CD14-positive monocyte (primary cell): ENCODE data around the gene SLC25A15. TPM values are rescaled to one million over a fixed set of nuclear protein-coding genes. Genes with fewer than 3 reads are reported as not detected.

Experiments
- DNase-seq, 3 donors: peaks; one replicate each; pipeline ENCODE4 v3.0.0-alpha.2; 2011 to 2022
- H2AFZ ChIP-seq: 2 replicates; pipeline ENCODE4 v1.6.0; 2012; ENCODE audit warnings: mild to moderate bottlenecking, low read depth, low read length, inconsistent platforms; ENCODE audit not compliant: insufficient read depth, poor library complexity, severe bottlenecking
- H3K27ac ChIP-seq, 2 donors: 1 replicate in 1 of 2; 2 replicates in 1 of 2; pipeline ENCODE4 v1.5.1; 2012 to 2013; ENCODE audit warnings: low read length in 2 of 2, control low read depth in 1 of 2, inconsistent platforms in 1 of 2, low read depth in 1 of 2, mild to moderate bottlenecking in 1 of 2
- H3K27me3 ChIP-seq, 2 donors: one replicate each; pipeline versions ENCODE4 v1.6.0 to v1.6.1; 2011 to 2013; ENCODE audit warnings: low read length in 2 of 2; ENCODE audit not compliant: control insufficient read depth in 2 of 2, insufficient read depth in 2 of 2
- H3K36me3 ChIP-seq, 2 donors: replicated peaks in 1 of 2; 1 replicate in 1 of 2; 2 replicates in 1 of 2; pipeline versions ENCODE4 v1.5.1 to v1.6.1; 2012 to 2013; ENCODE audit warnings: low read length in 2 of 2, control low read depth in 1 of 2, inconsistent platforms in 1 of 2, mild to moderate bottlenecking in 1 of 2; ENCODE audit not compliant: insufficient read depth in 2 of 2, control insufficient read depth in 1 of 2
- H3K4me1 ChIP-seq, 2 donors: 1 replicate in 1 of 2; 2 replicates in 1 of 2; pipeline versions ENCODE4 v1.5.1 to v1.6.1; 2012 to 2013; ENCODE audit warnings: low read length in 2 of 2, control low read depth in 1 of 2, inconsistent platforms in 1 of 2, mild to moderate bottlenecking in 1 of 2, moderate library complexity in 1 of 2; ENCODE audit not compliant: insufficient read depth in 2 of 2, control insufficient read depth in 1 of 2
- H3K4me2 ChIP-seq: replicated peaks from 2 replicates; pipeline ENCODE3; 2012; ENCODE audit warnings: low read length, moderate library complexity, mild to moderate bottlenecking; ENCODE audit not compliant: poor library complexity, severe bottlenecking; ENCODE audit errors: extremely low read depth
- H3K4me3 ChIP-seq, 3 experiments: fragments of 200-600 bp in 1 of 3; sonication (generic) in 1 of 3; replicated peaks in 1 of 3; 1 replicate in 2 of 3; 2 replicates in 1 of 3; pipeline ENCODE4 v1.5.1; 2011 to 2013; ENCODE audit warnings: low read length in 3 of 3, mild to moderate bottlenecking in 3 of 3, control low read depth in 2 of 3, low read depth in 2 of 3, inconsistent platforms in 1 of 3, moderate library complexity in 1 of 3
- H3K79me2 ChIP-seq: 2 replicates; pipeline ENCODE4 v1.6.0; 2012; ENCODE audit warnings: mild to moderate bottlenecking, control low read depth, inconsistent platforms, low read length, moderate library complexity; ENCODE audit not compliant: insufficient read depth
- H3K9ac ChIP-seq: 2 replicates; pipeline ENCODE4 v1.6.0; 2017; ENCODE audit warnings: low read length, mild to moderate bottlenecking; ENCODE audit not compliant: insufficient read depth, poor library complexity, severe bottlenecking
- H3K9me3 ChIP-seq, 2 donors: replicated peaks in 1 of 2; 1 replicate in 1 of 2; 2 replicates in 1 of 2; pipeline versions ENCODE4 v1.5.1 to v1.6.1; 2012 to 2013; ENCODE audit warnings: low read length in 2 of 2, control low read depth in 1 of 2; ENCODE audit not compliant: control insufficient read depth in 1 of 2, insufficient read depth in 1 of 2
- H4K20me1 ChIP-seq: 2 replicates; pipeline ENCODE4 v1.6.0; 2012; ENCODE audit warnings: mild to moderate bottlenecking, low read length, control low read depth, moderate library complexity; ENCODE audit not compliant: insufficient read depth
- H3K27ac Mint-ChIP-seq, 7 donors: one replicate each; pipeline ENCODE4 v1.8.0; 2020; ENCODE audit warnings: mild to moderate bottlenecking in 7 of 7, mixed read lengths in 7 of 7, moderate library complexity in 6 of 7, inconsistent platforms in 2 of 7
- H3K27me3 Mint-ChIP-seq, 3 donors: one replicate each; pipeline ENCODE4 v1.8.0; 2021 to 2022; ENCODE audit warnings: low read depth in 3 of 3, mild to moderate bottlenecking in 3 of 3, mixed read lengths in 3 of 3, moderate library complexity in 3 of 3, inconsistent platforms in 1 of 3
- H3K36me3 Mint-ChIP-seq, 2 donors: one replicate each; pipeline ENCODE4 v1.8.0; 2020; ENCODE audit warnings: mixed read lengths in 2 of 2, inconsistent platforms in 1 of 2, mild to moderate bottlenecking in 1 of 2
- H3K4me1 Mint-ChIP-seq: one replicate; pipeline ENCODE4 v1.8.0; 2020; ENCODE audit warnings: mild to moderate bottlenecking, mixed read lengths
- H3K4me3 Mint-ChIP-seq, 2 donors: one replicate each; pipeline ENCODE4 v1.8.0; 2020; ENCODE audit warnings: mild to moderate bottlenecking in 2 of 2, mixed read lengths in 2 of 2, moderate library complexity in 1 of 2
- H3K9me3 Mint-ChIP-seq, 7 donors: one replicate each; pipeline ENCODE4 v1.8.0; 2020 to 2022; ENCODE audit warnings: mixed read lengths in 7 of 7, mild to moderate bottlenecking in 6 of 7, moderate library complexity in 6 of 7, inconsistent platforms in 2 of 7
- CTCF ChIP-seq: fragments of 200-600 bp; IDR thresholded peaks from one replicate; pipeline ENCODE4 v1.8.0; 2022; ENCODE audit warnings: antibody characterized with exemption, mild to moderate bottlenecking
- WGBS: methylation state at CpG from one replicate; pipeline ENCODE4 v1.1.5; 2013; ENCODE audit warnings: missing lambda C conversion rate; ENCODE audit not compliant: insufficient coverage; 5-methylcytosine and 5-hydroxymethylcytosine counted together
- intact Hi-C, 2 donors: fragments of 100-400 bp; cut with micrococcal nuclease; formaldehyde crosslinking; loops; one replicate each; pipeline versions ENCODE4 v1.15.0 to v1.15.1; 2023
- polyA plus RNA-seq, 3 donors: library from polyadenylated mRNA; depleted of rRNA in 1 of 3; unstranded in 2 of 3; stranded (reverse) in 1 of 3; fragments of 300-500 nt in 2 of 3; fragments of >200 nt in 1 of 3; fragmentation: Illumina TruSeq in 2 of 3; gene quantifications; 1 replicate in 2 of 3; 2 replicates in 1 of 3; pipeline ENCODE4 v1.2.3, GENCODE V29; 2012 to 2021

The SLC25A15 gene
- polyA plus RNA-seq, 3 donors: 0.79 to 5.0 (median 1.0) TPM

- peaks cover 0 to 6% (median 0%) of the 10 kb centered on the region in 3 donors for H3K27me3 Mint-ChIP-seq
- Histone ChIP-seq H3K27me3 (no peaks in the 10 kb centered on the region), H3K9ac (no peak overlapping the region), H3K4me1 (no peaks in the 10 kb centered on the region), H3K9me3 (no peaks in the 10 kb centered on the region), H4K20me1 (no peaks in the 10 kb centered on the region), H2AFZ (no peak overlapping the region), H3K4me3 (no peak overlapping the region), H3K79me2 (no peaks in the 10 kb centered on the region), H3K4me2 (no peak overlapping the region), H3K27ac (no peak overlapping the region), H3K36me3 (peaks cover 7 to 20% of the 10 kb centered on the region in 2 donors)
- 95% methylated on average over 3 of the region's 6 CpGs for WGBS
- no peak for TF ChIP-seq CTCF
- no peaks in the 10 kb centered on the region for H3K9me3 Mint-ChIP-seq
- H3K4me3 Mint-ChIP-seq: no peak overlapping the region
- intact Hi-C loops: no loop called here
- H3K36me3 Mint-ChIP-seq: peaks cover 14 to 51% of the 10 kb centered on the region in 2 donors
- H3K27ac Mint-ChIP-seq: no peak overlapping the region
- H3K4me1 Mint-ChIP-seq: peaks cover 10% of the 10 kb centered on the region
- DNase-seq: no peak
These were observed 7.2 kb downstream of the SLC25A15 start for GRCh38 chr13:40796649-40797048.

GRCh38 chr13:40798380-40798779 is 9.0 kb downstream of the SLC25A15 start:
- H3K27ac Mint-ChIP-seq: peak overlapping the region in 4 of 7 donors; percentile 62 to 89 (median 72)
- peak overlapping the region; percentile 61 to 82 for H3K4me3 Mint-ChIP-seq
- Histone ChIP-seq H4K20me1 (no peaks in the 10 kb centered on the region), H2AFZ (peak overlapping the region; percentile 52), H3K9ac (no peak overlapping the region), H3K27ac (peak overlapping the region in 1 of 2 donors; percentile 48), H3K4me3 (peak overlapping the region; percentile 12 to 49 (median 29)), H3K9me3 (no peaks in the 10 kb centered on the region), H3K79me2 (no peaks in the 10 kb centered on the region), H3K27me3 (no peaks in the 10 kb centered on the region), H3K4me1 (no peaks in the 10 kb centered on the region), H3K36me3 (peaks cover 7 to 25% of the 10 kb centered on the region in 2 donors), H3K4me2 (peak overlapping the region; percentile 23)
- peaks cover 14 to 66% of the 10 kb centered on the region in 2 donors for H3K36me3 Mint-ChIP-seq
- DNase-seq: peak; percentile 22 to 55 (median 49)
- WGBS: 42% methylated on average over 3 of the region's 9 CpGs
- no peaks in the 10 kb centered on the region for H3K9me3 Mint-ChIP-seq
- no peak for TF ChIP-seq CTCF
- H3K4me1 Mint-ChIP-seq: peaks cover 10% of the 10 kb centered on the region
- intact Hi-C loops: no loop called here
- peaks cover 0 to 6% (median 0%) of the 10 kb centered on the region in 3 donors for H3K27me3 Mint-ChIP-seq
